Measurements from ENCODE around the gene DEPP1.

The DEPP1 gene

GRCh38 chr10:44933451-44934321, 44.9 kb downstream of the DEPP1 start:
- no peak for DNase-seq (ENCODE audit: low spot score)

GRCh38 chr10:44932517-44933450, 45.8 kb downstream of the DEPP1 start:
- DNase-seq (ENCODE audit: low spot score) = peak; percentile 61

GRCh38 chr10:44931621-44932516, 46.7 kb downstream of the DEPP1 start:
- no peak for DNase-seq (ENCODE audit: low spot score)

DNA sequence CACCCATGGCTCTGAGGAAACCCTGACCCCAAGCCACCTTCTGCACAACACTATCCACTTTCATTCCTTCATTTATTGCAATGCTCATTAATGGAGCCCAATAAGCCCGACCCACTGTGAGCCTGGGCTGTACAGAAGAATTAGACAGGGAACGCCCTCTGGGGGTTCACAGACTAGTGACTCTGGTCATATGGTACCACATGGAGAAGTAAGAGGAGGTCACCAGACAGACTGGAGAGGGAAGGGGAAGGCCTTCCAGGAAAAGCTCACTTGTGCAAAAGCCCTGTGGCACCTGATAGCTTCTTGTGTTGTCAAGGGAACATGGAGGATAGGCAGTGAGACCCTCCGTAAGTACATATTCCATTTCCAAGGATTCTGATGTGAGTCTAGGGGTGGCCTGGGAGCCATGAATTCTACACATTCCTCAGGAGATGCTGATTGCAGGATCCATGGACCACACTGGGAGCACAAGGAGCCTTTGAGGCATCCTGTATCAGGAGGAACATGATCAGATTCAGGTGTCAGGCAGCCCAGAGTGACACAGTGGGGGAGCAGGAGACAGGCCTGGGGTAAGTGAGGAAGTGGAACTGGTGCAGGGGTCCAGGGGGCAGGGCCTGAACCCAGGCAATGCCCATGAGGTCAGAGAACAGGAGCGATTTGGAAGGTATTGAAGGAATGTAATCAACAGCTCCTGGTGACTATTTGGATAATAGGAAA, 47.5 kb downstream of the DEPP1 start:
- no peak for DNase-seq (ENCODE audit: low spot score)

DNA sequence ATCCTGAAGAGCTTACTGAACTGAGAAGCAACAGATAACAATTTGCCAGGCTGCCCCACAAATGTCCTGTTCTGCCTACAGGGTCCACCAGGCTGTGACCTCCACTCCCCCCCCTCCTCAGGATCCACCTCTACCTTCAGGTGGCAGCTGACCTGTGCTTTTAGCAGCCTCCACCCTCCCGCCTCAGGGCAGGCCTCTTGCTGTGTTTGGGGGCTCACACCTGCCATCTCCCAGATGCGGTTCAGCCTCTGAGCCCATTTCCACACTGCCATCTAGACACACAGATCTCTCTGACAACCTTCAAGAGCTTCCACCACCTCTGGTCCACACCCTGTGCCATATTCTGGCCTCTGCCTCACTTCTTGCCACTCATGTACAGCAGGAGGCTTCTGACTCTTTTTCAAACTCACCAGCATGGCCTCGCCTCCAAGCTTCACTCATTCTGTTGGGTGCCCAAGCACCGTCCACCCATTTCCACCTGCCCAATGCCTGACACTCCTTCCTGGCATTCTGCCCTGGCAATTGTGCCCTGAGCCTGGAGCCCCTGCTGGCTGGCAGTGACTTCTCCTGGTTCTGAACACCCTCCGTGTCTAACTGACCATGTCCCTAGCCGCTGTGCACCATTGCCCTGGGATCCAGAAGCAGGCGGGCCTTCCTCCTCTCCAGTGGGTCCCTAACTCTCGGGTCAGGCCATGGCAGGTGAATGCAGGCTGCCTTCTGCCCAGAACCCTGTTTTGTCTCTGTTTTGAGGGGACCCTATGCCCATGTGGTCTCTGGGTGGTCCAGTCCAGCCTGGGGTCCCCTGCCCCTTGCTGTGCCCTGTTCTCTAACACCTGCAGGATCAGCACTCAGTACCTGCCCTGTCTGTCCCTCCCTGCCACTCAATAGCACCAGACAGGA, 49.0 kb downstream of the DEPP1 start:
- no peak for DNase-seq (ENCODE audit: low spot score)

- DNase-seq (ENCODE audit: low spot score) = no peak
Measured at GRCh38 chr10:44928462-44928861, 50.1 kb downstream of the DEPP1 start.

GRCh38 chr10:44927352-44927751, 51.3 kb downstream of the DEPP1 start:
- DNase-seq (ENCODE audit: low spot score) = no peak

DNA sequence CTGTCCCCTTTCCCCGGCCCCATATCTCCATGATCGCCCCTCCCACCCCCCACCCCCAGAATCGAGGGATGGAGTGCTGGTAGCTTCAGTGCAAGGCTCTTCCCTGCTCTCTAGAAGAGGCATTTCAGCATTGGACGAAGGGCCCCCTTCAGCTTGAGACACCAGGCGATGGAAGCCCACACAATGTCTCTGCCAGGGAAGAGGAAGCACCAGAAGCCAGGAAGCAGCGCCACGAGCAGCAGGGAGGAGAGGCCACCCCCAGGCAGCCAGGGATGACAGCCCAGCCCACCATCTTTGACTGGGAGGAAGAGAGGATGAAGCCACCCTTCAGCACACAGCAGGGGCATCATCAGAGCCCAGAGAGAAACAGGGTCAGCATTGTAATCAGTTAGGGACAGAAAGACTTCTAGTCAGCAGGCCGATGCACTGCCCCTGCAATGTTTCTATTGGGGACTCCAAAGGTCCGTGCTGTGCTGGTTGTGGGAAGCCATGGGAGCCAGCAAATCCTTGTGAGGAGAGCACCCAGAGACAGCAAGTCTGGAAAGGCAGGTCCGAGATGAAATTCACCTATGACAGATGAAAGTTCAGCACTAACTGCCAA, 51.8 kb downstream of the DEPP1 start:
- DNase-seq (ENCODE audit: low spot score) = no peak
